SW480 (cell line): Measurements from ENCODE around the gene LSMEM2.
A peak's percentile ranks its signal among the peaks of the same experiment; 100 is the strongest.
"Not testable (repeated sequence)": the region's sequence is repeated elsewhere in the genome, so short reads cannot be mapped to it uniquely, and the experiment has no call there.

ENCODE experiments used
- DNase-seq: peaks from one replicate; pipeline ENCODE4 v3.0.0-alpha.2; 2016; ENCODE audit warnings: low spot score

The LSMEM2 gene

DNA sequence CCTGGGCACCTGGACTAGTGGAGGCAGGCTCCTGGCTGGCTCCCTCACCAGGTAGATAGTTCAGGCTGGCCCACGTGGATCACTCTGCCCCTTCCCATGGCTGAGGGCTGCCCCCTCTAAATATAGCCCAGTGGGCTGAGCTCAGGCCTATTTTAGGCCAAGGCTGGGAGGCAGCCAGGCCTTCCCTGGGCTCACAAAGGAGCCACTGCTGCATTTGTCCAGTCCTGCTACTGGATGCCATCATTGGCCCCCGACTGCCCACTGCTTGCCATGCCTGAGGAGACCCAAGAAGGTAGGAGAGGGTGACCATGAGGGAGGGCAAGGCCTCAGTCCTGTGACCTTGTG is at the start of gene LSMEM2:
Gene LSMEM2, plus strand, starts transcription at position 208 of the 345 bp plus-strand sequence. Its CDS starts 27 bp downstream, at position 235.
- DNase-seq: no peak

GRCh38 chr3:50229490-50229889 is 49.4 kb upstream of the LSMEM2 start:
- DNase-seq: no peak

GRCh38 chr3:50230104-50230793 is 48.6 kb upstream of the LSMEM2 start:
- no peak for DNase-seq

GRCh38 chr3:50230794-50231125 is 48.1 kb upstream of the LSMEM2 start:
- no peak for DNase-seq

DNA sequence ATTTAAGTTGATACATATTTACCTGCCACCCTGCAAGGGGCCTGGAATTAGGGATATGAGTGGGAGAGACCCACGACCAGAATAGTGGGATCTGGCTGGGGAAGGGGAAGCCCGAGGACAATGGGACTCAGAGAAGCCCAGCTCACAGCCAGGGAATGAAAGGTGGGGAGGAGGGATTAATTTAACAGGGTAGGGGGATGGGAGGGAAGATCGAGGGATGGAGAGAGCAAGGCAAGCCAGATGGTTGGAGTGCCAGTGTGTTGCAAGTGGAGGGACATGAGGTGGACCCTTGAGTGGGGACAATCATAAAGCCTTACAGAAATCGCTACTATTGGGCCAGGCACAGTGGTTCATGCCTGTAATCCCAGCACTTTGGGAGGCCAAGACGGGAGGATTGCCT is 47.3 kb upstream of the LSMEM2 start:
- no peak for DNase-seq

DNA sequence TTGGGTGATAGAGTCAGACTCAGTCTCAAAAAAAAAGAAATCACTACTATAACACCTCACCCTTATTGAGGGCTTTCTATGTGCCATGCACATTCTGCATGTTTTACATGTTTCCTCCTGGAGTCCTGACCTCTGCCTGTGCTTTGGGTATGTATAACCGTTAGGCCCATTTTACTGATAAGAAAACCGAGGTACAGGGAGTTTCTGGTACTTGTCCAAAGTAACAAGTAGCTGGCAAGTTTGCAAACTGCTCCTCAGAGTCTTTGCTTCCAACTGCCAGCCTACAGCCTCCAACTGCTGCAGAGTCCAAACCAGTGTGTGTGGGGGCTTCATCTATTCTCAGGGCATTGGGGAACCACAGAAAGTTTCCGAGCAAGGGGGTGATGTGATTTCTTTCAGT is 46.6 kb upstream of the LSMEM2 start:
- no peak for DNase-seq

GRCh38 chr3:50233176-50233575 is 45.7 kb upstream of the LSMEM2 start:
- no peak for DNase-seq

DNA sequence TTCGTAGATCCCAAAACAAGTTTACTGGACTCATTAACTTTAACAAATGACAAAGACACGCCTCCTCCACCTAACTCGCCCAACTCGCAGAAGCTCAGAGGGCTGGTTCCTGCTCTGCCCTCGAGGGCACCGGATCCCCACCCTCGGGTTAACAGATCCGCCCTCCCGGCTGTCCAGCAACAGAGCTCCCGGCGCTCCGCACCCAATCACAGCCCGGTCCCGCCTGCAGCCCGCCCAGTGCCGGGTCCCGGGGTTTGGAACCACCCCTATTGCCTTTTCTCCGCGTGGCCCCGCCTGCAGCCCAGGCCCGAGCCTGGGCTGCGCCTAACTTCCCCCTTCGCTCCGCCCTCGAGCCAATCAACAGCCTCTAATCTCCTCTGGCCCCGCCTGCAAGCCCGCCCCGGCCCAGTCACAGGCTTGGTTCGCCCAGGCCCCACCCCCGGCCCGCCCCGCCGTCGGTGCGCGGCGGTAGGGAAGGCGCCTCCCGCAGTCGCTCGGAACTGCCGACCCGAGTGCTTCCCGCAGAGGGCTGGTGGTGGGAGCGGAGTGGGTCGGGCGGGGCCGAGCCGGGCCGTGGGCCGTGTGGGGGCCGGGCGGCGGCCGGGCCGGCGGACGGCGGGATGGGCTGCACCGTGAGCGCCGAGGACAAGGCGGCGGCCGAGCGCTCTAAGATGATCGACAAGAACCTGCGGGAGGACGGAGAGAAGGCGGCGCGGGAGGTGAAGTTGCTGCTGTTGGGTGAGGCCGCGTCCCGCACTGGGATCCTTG is 43.0 kb upstream of the LSMEM2 start, which contains the start of gene GNAI2:
Gene GNAI2, plus strand, starts transcription at position 489 of the 768 bp plus-strand sequence. Its CDS starts 132 bp downstream, at position 621.
- DNase-seq: peak; percentile 97

GRCh38 chr3:50236484-50237132 is 42.3 kb upstream of the LSMEM2 start:
- DNase-seq: no peak

- no peak for DNase-seq
These were observed 41.7 kb upstream of the LSMEM2 start for GRCh38 chr3:50237133-50237651.

DNA sequence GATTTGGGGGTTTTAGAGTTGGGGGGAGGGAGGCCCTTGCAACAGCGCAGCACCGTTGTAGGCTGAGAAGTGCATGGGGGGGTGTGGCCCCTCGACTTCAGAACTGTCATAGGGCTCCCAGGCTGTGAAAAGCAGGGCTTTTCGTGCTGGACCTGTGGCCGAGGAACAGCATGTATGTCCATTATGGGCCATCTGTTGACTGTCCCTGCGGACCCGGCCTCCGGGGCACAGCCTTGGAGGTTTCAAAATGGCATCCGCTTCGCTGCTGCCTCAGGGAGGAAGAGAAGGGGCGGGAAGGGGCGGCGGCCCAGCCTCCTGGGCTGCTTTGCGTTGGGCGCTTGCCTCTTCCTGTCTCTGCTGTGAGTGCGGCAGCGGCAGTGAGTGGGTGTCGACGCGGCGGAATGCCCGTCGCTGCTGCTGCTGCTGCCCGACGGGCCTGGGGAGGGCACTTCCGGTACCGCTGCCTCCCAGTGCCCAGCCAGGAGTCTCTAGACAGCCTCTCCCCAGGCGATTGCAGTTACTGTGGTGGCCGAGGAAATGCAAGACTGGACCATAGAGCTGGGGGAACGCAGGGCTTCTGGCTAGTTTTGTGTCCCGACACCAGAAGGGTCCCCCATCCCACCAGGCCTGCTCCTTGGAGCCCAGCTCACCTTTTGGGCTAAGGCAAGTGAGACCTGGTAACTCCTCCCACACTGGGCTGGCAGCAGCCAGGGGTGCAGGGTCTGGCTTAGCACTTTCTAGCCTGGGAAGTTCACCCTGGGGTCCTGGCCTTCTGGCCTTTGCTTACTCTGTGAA is 40.9 kb upstream of the LSMEM2 start:
- DNase-seq: peak; percentile 79

GRCh38 chr3:50238549-50239026 is 40.3 kb upstream of the LSMEM2 start:
- peak; percentile 45 for DNase-seq

DNA sequence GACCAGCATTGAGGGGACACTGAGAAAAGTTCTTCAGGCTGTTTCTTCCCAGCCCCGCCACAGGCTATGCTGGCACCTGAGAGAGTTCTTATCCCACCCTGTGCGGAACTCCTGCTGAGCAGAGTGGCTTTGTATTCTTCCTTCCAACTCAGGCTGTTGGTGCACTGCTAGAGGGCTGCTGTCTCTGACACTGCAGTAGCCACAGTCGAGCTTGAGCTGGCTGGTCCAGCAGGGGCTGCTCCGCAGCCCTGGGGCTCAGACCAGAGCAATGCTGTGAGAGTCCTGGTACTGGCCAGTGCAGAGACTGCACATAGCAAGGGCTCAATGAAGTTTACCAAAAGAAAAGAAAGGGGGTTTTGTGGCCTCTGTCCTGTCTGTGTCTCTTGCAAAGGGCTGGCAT is 39.2 kb upstream of the LSMEM2 start:
- DNase-seq: no peak

GRCh38 chr3:50241163-50241562 is 37.7 kb upstream of the LSMEM2 start:
- no peak for DNase-seq

DNA sequence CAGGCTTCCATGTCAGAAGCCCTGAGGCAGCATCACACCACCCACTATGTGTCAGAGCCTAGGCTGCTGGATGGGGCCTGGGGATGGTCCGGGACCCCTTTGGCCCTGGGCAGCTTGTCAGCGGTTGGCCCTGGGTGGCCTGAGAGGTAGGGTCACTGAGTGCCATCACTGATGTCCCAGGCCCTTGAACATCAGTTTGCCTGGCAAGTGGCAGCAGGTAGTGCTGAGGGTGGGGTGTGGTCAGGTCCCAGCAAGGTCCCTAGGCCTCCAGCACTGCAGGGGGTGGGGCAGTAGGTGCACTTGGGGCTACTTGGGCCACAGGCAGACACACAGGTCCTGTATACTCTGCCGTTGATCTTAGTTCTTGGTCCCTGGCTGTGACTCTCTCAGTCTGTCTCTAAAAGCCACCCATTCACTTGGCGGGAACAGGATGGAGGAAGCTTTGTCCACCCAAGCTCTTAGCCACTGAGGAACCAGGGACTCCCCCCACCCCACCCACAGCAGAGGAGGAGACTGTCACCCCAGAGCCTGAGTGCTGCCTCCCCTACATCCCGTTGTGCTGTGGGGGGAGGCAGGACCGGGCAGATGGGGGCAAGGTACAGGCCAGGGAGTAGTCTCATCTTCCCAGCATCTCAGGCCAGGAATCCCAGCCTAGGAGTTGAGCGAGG is 37.0 kb upstream of the LSMEM2 start:
- DNase-seq: no peak

GRCh38 chr3:50242381-50242770 is 36.5 kb upstream of the LSMEM2 start:
- no peak for DNase-seq

DNA sequence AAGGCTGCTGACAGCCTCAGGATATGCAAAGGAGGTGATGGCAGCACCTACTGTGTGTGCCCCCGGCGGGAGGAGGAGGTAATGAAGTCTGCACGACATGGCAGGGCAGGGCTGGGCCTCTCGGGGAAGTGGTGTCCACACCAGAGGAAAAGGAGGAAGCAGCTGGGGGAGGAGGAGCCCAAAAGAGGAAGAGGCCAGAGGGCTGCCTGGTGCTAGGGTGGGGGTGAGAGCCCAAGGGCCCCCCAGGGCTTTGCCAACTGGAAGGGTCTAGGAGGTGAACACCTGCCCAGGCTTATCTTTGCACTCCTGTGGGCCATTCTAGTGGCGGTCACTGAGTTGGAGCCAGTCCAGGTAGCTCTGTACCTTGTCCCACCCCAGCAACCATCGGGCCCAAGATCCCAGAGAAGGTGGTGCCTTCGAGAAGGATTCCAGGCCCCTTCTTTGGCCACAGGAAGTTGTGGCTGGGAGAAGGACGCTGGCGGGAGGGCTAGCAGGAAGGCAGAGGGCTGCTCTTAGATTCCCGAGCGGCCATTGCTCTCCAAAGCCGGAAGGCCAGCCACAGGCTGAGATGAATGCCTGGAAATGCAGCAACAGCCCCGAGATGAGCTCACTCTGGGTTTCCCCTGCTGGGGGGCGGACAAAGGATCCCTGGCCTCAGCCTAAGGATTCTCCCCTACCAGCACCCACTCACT is 35.9 kb upstream of the LSMEM2 start:
- DNase-seq: no peak

DNA sequence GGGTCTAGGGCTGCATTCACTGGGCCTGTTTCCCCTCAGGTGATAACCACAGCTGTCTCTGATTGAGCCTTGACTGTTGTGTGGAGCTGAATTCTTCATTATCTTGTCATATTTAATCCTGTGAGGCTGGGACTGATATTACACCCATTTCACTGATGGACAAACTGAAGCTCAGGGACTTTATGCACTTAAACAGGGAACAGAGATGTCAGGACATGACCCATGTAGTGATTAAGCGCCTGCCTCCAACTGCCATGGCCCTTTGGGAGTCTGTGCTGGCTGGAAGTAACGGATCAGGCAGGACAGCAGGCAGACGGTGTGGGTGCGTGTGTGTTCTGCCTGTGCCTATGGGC is 35.4 kb upstream of the LSMEM2 start:
- no peak for DNase-seq

GRCh38 chr3:50244813-50245212 is 34.1 kb upstream of the LSMEM2 start:
- not testable (repeated sequence) for DNase-seq

GRCh38 chr3:50245251-50245745 is 33.6 kb upstream of the LSMEM2 start:
- no peak for DNase-seq
